Activated naive CD8-positive, alpha-beta T cell treated with anti-CD3 and anti-CD28 coated beads for 36 hours (primary cell): ENCODE measurements around the gene NR2E1. TPM values are rescaled to one million over a fixed set of nuclear protein-coding genes. Genes with fewer than 3 reads are reported as not detected.

Source experiments
- DNase-seq: peaks from one replicate; pipeline ENCODE4 v3.0.0; 2021
- H3K27ac Mint-ChIP-seq: one replicate; pipeline ENCODE4 v1.8.0; 2022; ENCODE audit warnings: mild to moderate bottlenecking, moderate library complexity, mixed read lengths
- H3K27me3 Mint-ChIP-seq: one replicate; pipeline ENCODE4 v1.8.0; 2022; ENCODE audit warnings: mild to moderate bottlenecking, mixed read lengths
- H3K36me3 Mint-ChIP-seq: one replicate; pipeline ENCODE4 v1.8.0; 2021; ENCODE audit warnings: mild to moderate bottlenecking, mixed read lengths
- H3K4me1 Mint-ChIP-seq: one replicate; pipeline ENCODE4 v1.8.0; 2021; ENCODE audit warnings: mixed read lengths
- H3K4me3 Mint-ChIP-seq: one replicate; pipeline ENCODE4 v1.8.0; 2022; ENCODE audit warnings: mild to moderate bottlenecking, moderate library complexity, mixed read lengths
- H3K9me3 Mint-ChIP-seq: one replicate; pipeline ENCODE4 v1.8.0; 2022; ENCODE audit warnings: mixed read lengths
- total RNA-seq, 2 experiments: library from RNA; stranded (reverse); gene quantifications; one replicate each; pipeline ENCODE4 v1.2.3, GENCODE V29; 2021

Gene NR2E1
- total RNA-seq, 2 experiments from 2014 or later = not detected

GRCh38 chr6:108164543-108164814 is 1.3 kb upstream of the NR2E1 start:
- Mint-ChIP-seq H3K4me3 (no peak overlapping the region), H3K9me3 (no peaks in the 10 kb centered on the region), H3K4me1 (peaks cover 41% of the 10 kb centered on the region), H3K36me3 (no peaks in the 10 kb centered on the region), H3K27me3 (peaks cover 100% of the 10 kb centered on the region), H3K27ac (no peak overlapping the region)
- no peak for DNase-seq

- DNase-seq = no peak
- Mint-ChIP-seq H3K36me3 (no peaks in the 10 kb centered on the region), H3K27me3 (peaks cover 100% of the 10 kb centered on the region), H3K4me3 (peak overlapping the region; percentile 60), H3K4me1 (peaks cover 41% of the 10 kb centered on the region), H3K9me3 (no peaks in the 10 kb centered on the region), H3K27ac (peak overlapping the region; percentile 35)
Measured at GRCh38 chr6:108164815-108165706, 761 bp upstream of the NR2E1 start.

DNA sequence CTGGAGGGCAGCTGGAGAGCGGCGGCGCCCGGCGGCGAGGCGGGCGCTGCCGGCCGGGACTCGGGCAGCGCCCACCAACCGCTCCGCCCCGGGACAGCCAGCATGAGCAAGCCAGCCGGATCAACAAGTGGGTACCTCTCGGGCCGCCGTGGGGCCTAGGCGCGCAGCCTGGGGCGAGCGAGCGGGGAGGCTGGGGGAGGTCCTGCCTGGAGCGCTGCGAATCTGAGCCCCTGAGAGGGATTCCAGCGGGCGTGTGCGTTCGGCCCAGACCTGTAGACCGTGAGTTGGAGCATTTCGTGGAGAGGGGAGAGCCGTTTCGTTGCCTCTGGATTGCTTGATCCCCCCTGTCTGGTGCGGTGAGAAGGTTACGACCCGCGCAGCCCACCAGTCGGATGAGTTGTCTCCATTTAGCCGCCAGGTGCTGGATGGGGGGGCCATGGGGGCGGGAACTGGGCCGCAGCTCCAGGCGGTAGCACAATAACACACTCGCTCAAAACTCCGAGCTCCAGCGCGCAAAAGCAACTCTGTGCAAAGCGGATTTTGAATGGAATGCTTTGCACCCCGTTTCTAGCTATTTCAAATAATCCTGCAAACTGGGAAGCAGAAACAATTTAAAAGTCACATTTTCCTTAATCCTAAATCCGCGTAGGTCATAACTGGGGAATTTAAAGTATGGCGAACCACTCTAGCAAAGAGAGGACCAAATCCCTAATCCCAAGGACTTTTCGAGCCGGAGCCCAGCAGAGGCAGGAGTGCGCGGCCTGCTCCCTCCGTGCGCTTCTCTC is 1.0 kb downstream of the NR2E1 start:
- Mint-ChIP-seq H3K4me3 (peak overlapping the region; percentile 47), H3K27ac (no peak overlapping the region), H3K27me3 (peaks cover 100% of the 10 kb centered on the region), H3K4me1 (peaks cover 41% of the 10 kb centered on the region), H3K9me3 (no peaks in the 10 kb centered on the region), H3K36me3 (no peaks in the 10 kb centered on the region)
- DNase-seq = no peak

- Mint-ChIP-seq H3K27me3 (peaks cover 100% of the 10 kb centered on the region), H3K36me3 (no peaks in the 10 kb centered on the region), H3K27ac (no peak overlapping the region), H3K4me3 (peak overlapping the region; percentile 47), H3K9me3 (no peaks in the 10 kb centered on the region), H3K4me1 (peaks cover 41% of the 10 kb centered on the region)
- DNase-seq = no peak
Measured at GRCh38 chr6:108167449-108168089, 1.7 kb downstream of the NR2E1 start.

GRCh38 chr6:108168090-108168463 is 2.3 kb downstream of the NR2E1 start:
- peaks cover 41% of the 10 kb centered on the region for H3K4me1 Mint-ChIP-seq
- no peaks in the 10 kb centered on the region for H3K9me3 Mint-ChIP-seq
- no peaks in the 10 kb centered on the region for H3K36me3 Mint-ChIP-seq
- no peak for DNase-seq
- H3K27me3 Mint-ChIP-seq = peaks cover 100% of the 10 kb centered on the region
- no peak overlapping the region for H3K27ac Mint-ChIP-seq
- peak overlapping the region; percentile 47 for H3K4me3 Mint-ChIP-seq

- no peaks in the 10 kb centered on the region for H3K36me3 Mint-ChIP-seq
- peaks cover 37% of the 10 kb centered on the region for H3K4me1 Mint-ChIP-seq
- H3K27me3 Mint-ChIP-seq = peaks cover 100% of the 10 kb centered on the region
- no peaks in the 10 kb centered on the region for H3K9me3 Mint-ChIP-seq
- DNase-seq = peak; percentile 36
- no peak overlapping the region for H3K27ac Mint-ChIP-seq
- H3K4me3 Mint-ChIP-seq = peak overlapping the region; percentile 59
Measured at GRCh38 chr6:108168501-108169463, 3.0 kb downstream of the NR2E1 start.

- Mint-ChIP-seq H3K4me3 (peak overlapping the region; percentile 59), H3K27me3 (peaks cover 100% of the 10 kb centered on the region), H3K4me1 (peaks cover 31% of the 10 kb centered on the region), H3K36me3 (no peaks in the 10 kb centered on the region), H3K27ac (no peak overlapping the region), H3K9me3 (no peaks in the 10 kb centered on the region)
- no peak for DNase-seq
Measured at GRCh38 chr6:108169464-108170331, 3.9 kb downstream of the NR2E1 start.

GRCh38 chr6:108170332-108171290 is 4.8 kb downstream of the NR2E1 start:
- H3K27ac Mint-ChIP-seq = no peak overlapping the region
- no peaks in the 10 kb centered on the region for H3K9me3 Mint-ChIP-seq
- peaks cover 100% of the 10 kb centered on the region for H3K27me3 Mint-ChIP-seq
- no peaks in the 10 kb centered on the region for H3K36me3 Mint-ChIP-seq
- no peak for DNase-seq
- no peak overlapping the region for H3K4me3 Mint-ChIP-seq
- peaks cover 27% of the 10 kb centered on the region for H3K4me1 Mint-ChIP-seq

GRCh38 chr6:108171291-108171917 is 5.6 kb downstream of the NR2E1 start:
- Mint-ChIP-seq H3K36me3 (no peaks in the 10 kb centered on the region), H3K27me3 (peaks cover 100% of the 10 kb centered on the region), H3K4me3 (no peak overlapping the region), H3K27ac (no peak overlapping the region), H3K9me3 (no peaks in the 10 kb centered on the region), H3K4me1 (peaks cover 28% of the 10 kb centered on the region)
- DNase-seq = no peak

GRCh38 chr6:108171918-108172516 is 6.2 kb downstream of the NR2E1 start:
- Mint-ChIP-seq H3K4me1 (peaks cover 25% of the 10 kb centered on the region), H3K27ac (no peak overlapping the region), H3K4me3 (no peak overlapping the region), H3K36me3 (no peaks in the 10 kb centered on the region), H3K27me3 (peaks cover 100% of the 10 kb centered on the region), H3K9me3 (no peaks in the 10 kb centered on the region)
- DNase-seq = no peak

- Mint-ChIP-seq H3K9me3 (no peaks in the 10 kb centered on the region), H3K27ac (no peak overlapping the region), H3K4me1 (peaks cover 11% of the 10 kb centered on the region), H3K36me3 (no peaks in the 10 kb centered on the region), H3K27me3 (peaks cover 98% of the 10 kb centered on the region), H3K4me3 (no peak overlapping the region)
- peak; percentile 53 for DNase-seq
Measured at GRCh38 chr6:108174371-108175175, 8.8 kb downstream of the NR2E1 start.
